NCI-H146 treated with DMSO at 0.1 percent for 48 hours (cell line): Measurements from ENCODE around the gene ABHD17A.

Source experiments
- DNase-seq: peaks from one replicate; lab custom pipeline; 2025; ENCODE audit not compliant: unreplicated experiment; lab: John Stamatoyannopoulos, UW

ABHD17A gene

DNA sequence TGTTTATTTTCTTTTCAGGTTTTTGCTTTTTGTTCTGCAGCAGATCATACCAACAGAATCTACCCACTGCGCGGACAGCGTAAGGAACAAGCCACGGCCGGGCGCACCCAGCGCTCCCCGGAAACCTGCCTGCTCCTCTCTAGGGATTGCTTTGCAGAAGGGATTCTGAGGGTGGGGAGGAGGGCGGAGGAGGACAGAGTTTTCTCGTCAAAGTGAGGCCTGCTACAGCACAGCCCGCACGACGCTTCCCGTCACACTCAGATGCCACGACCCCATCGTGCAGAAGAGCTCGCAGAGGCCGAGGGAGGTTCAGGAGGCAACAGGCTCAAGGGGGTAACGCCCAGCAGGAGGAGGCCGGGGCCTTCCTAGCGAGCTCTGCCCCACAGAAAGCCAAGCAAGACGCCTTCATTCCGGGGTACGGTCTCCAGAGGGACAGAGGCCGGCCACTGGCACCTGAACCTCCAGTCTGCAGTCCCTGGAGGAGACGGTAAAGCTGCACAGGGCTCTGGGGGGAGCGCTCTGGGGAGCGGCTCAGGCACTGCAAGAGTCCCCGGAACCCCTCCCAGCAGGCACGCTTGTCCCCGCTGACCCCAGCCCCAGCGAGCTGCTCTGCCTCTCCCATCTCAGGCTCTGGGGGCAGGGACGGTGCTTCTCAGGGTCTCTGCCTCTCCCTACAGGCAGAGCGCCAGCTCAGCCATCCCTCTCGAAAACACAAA lies 43.9 kb downstream of the ABHD17A start:
- no peak for DNase-seq

DNA sequence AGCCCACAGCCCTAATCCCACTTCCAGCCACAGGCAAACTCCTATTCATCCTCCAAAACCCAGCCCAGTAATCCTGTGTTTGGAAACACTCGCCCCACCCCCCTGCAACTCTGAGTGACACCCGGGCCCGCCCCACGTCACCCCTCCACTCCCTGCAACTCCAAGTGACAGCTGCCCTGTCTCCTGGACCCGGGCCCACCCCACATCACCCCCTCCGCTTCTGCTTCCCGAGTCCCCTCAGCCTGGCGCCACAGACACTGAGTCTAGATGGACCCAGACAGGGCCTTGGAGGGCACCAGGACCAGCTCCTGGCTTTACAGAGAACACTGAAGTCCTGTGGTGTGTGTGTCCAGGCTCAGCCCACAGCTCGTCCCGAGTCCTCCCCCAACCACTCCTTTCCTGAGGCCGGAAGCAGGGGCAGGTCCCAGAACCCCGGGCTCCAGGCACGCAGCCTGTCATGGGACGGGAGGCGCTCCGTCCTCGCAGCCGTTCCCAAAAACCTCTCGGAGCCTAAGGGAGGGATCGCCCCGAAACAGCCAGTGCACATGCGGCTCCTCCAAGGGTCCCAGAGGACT lies 44.7 kb downstream of the ABHD17A start:
- no peak for DNase-seq

DNA sequence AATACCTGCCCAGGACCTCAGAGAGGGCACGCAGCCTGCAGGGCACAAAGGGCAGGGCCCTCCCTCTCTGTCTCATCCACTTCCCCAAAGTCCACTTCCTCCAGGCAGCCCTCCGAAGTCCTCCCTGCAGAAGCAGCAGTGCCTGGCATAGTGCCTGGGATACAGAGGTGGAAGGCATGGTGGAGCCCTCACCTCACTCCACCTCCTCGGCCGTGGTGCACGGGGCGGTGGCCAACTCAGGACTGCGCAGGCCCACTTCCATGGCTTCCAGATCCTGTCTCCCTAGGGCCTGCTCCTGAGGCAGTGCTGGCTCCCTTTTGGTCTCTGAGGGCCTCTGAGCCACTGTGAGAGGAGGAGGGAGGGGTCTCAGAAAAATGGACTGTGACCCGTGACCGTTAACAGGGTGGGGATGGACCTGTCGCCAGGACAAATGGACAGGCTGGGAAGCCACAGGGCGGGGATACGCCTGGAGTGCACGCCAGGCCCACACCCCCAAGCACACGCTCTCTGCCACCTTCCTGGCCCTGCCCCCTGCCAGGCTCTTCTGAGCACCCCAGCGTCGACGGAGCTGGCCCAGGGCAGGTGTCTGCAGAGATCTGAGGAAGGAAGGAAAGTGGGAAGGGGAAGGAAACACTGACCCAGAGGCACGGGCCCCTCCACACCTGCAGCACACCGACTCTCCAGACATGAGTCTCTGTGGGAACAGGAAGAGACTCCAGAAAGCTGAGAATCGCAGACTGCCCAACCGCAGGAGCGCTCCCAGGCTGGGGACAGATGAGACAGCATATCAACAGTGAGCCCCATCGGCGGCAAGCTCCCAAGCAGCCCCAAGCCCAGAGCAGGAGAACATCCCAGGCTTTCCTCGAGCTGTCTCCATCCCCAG lies 45.4 kb downstream of the ABHD17A start:
- DNase-seq: no peak

DNA sequence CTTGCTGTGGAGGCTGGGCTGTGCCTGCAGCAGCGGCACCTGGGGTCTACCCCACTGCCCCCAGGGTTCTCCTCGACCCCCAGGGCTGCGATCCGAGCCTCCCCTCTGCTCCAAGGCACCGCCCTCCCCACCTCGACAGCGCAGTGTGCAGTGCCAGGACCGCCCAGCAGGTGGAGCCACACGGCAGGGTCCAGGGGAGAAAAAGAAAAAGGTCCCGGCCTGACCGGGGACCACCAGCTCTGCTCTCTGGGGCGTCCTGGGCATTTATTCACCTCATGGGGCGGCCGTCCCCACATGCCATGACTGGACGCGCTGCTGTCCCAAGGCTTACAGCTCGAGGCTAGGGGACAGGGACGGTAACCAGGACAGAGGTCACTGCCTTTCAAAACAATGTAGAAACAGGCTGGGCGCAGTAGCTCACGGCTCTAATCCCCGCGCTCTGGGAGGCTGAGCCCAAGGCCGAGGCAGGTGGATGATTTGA lies 47.6 kb downstream of the ABHD17A start:
- no peak for DNase-seq

DNA sequence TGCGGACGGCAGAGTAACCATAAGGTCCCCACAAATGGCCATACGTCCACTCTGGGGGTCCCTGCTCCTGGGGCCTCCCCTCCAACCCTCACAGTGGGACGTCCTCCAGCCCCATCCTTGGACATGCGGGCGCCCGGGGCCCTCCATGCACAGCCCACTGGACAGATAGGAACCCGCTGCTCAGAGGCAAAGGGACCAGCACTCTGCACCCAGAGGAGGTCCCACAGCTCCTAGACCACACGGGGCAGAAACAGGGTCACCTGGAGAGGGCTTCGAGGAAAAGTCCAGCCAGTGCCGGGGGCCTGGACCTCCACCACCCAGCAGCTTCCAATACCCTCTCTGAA lies 48.1 kb downstream of the ABHD17A start:
- no peak for DNase-seq

DNA sequence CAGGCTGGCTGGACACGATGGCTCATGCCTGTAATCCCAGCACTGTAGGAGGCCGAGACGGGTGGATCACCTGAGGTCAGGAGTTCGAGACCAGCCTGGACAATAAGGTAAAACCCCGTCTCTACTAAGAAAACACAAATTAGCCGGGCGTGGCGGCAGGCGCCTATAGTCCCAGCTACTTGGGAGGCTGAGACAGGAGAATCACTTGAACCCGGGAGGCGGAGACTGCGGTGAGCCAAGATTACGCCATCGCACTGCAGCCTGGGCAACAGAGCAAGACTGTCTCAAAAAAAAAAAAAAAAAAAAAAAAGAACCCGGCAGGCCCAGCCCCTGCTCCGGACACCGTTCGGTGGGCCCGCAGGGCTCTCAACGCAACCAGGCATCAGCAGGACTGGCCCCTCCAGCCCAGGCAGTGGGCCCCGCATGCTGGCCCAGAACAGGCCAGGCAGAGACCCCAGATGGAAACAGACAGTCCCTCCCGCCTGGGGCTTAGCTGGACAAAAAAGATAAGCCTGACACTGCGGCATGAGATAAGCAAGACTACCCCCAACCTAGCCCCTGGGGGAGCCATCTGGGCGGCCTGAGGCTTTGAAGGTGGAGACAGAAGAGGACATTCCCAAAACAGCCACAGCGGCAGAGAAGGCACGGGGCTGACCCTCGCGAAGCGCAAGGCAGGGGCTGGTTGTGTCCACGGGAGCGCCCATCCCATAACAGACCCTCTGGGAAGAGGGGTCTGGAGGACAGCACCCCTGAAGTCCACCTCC lies 48.7 kb downstream of the ABHD17A start:
- no peak for DNase-seq

DNA sequence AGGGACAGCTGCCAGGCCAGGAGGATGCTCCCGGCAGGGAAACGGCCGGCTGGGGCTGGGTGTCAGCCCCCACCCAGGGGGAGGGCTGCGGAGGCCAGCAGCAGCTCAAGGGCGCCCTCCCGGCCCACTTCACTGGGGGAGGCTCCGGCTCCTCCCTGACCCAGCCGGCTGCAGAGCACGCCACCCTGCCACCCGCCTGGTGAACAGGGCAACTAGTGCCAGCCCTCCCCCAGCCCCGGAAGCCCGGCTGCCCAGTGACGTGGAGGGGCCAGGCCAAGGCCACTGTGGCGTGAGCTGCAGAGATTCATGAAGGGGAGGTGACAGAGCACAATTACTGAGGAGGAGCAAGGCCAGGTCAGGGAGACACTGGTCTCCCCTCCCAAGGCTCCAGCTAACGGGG lies 51.8 kb downstream of the ABHD17A start:
- no peak for DNase-seq

DNA sequence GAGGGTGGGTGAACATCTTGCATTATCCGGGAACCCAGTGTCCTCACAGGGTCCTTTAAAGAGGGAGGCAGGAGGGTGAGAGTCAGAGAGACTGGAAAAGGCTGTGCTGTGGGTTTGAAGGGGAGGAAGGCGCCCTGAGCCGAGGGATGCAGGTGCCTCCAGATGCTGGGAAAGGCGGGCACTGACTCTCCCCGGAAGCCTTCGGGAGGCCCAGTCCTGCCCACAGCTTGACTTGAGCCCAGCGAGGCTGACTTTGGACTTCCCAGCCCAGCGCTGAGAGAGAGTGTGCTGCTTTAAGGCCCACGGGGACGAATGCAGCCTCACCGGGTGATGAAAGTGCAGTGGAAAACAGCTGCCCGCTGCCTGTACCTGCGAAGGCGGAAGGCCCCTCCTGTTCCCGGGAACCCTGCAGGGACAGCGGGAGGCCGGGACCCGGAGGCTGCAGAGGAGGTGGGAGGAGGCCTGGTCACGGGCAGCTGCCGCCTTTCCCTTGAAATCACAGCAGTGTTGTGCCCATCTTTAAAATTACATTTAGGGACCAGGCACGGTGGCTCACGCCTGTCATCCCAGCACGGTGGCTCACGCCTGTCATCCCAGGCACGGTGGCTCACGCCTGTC lies 53.1 kb downstream of the ABHD17A start:
- DNase-seq: no peak

DNA sequence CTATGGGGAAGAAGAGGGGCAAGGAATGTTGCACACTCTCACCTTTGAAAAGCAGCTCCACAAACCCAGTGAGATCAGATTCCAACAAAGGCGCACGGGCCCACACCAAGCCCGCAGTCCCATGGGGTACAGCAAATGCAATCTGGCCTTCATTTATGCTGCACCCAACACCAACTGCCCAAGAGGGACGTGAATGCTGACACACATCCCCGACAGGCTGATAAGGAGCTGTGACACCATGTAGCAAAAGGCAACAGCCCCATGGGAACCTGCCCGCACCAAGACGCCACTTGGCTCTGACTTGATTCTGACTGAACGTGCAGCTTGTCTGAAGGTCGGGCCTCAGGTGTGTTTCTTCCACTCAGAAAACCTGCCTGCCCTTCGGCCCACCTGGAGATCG lies 54.3 kb downstream of the ABHD17A start:
- DNase-seq: no peak

DNA sequence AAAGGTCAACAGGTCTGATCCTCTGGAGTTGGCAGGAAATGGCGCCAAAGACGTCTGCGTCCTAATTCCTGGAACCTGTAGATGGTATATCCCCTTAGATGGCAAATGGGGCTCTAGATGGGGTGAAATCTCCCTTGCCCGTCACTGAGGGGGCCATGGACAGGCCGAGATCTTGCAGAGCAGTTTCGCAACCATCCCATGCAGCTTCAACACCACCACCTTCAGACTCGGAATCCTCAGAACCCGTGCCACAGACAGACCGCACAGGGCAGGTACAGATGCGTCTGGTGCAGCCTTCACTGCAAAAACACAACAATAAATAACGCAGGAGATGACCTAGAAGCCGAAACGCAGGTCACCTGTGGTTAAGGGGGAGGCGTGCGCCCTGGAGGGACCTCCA lies 54.7 kb downstream of the ABHD17A start:
- DNase-seq: no peak

DNA sequence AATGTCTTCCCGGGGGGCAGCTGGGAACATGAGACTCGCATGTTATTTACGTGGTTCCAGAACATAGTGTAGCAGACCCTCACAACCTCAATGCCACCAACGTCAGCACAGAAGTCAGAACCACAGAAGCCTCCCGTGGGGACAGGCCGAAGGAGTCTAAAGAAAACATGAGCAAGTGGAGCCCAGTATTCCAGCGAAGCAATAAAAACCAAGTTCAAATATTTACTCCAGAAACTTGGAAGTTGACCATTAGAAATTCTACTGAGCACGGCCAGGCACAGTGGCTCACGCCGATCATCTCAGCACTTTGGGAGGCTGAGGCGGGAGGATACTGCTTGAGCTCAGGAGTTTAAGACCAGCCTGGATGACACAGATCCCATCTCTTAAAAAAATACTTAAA lies 55.3 kb downstream of the ABHD17A start:
- no peak for DNase-seq

DNA sequence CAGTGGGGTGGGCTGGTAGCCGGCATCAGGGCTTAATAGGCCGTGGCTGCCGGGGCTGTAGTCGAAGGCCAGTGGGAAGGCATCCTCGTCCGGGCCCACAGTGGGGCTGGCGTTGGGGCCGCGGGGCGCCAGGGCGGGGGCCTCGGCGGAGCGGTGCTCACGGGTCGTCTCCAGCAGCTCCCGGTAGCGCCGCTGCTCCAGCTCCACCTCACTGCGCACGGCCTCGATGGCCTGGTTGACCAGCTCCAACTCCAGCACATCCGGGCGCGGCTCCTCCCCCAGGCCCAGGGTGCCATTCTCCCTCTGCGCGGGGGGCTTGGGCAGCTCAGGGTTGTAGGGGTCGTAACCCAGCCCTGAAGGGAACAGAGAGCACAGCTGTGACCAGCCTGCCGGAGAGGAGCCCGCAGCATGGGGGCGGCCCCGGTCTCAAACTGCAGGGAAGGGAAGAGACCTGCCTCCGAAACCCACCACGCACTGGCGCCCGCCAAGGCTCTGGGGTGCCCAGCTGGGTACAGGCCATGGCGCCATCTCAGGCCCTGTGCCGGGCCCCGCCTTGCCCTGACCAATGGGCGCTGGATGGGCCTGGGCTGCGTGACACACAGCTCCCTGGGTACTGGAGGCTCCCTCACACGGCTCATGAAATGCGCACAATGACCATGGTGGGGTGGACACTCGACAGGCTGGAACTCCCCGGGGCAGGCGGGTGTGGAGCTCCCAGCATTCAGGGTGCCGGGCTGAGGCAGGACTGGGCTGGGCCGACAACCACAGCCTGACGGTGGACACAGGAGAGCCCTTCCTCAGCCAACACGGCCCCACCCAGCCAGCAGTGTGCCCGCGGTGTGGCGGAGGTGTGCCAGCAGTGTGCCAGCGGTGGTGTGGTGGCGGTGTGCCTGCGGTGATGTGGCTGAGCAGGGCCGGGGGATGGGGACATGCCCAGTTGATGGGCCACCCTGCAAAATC lies 56.7 kb downstream of the ABHD17A start:
- DNase-seq: no peak

DNA sequence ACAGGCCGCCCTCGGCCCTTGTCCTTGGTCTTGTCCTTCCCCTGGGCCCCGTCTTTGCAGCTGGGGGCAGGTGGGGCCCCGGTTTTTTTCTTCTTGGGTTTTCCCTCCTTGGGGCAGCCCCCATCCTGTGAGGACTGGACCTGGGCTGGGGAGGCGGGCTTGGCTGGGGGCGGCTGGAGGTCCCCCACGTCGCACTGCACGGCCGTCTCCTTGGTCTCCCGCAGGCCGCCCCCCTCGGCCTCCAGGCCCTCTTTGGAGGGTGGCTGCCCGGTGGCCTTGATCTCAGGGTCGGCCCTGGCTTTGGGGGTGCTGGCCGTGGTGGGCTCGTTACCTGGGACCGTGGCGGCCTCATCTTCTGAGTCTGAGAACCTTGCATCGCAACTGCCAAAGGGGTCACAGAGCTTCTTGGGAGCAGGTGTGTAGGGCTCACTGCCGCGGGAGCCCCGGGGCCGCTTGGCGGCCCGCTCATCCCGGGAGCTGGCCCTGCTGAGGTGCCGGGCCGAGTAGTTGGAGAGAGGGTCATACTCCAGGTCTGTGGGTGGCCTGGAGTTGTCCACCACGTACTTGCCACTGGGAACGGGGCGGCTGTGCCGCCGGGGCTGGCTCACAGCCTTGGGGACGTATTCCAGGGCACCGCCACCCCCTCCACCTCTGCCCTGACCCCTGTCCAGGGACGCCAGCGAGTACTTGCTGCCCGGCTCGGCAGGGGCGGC lies 57.6 kb downstream of the ABHD17A start:
- no peak for DNase-seq
